ENCODE results near the gene GADL1.

- TF ChIP-seq POLR2AphosphoS5 (IDR thresholded peaks at IDR 0.05; ENCODE audit: low read depth, low read length), result no peak
- no peak for TF ChIP-seq TAF1 (IDR thresholded peaks at IDR 0.05; ENCODE audit: borderline replicate concordance, insufficient read depth, low read length)
- no peak for TF ChIP-seq REST (IDR thresholded peaks at IDR 0.05; ENCODE audit: insufficient read depth in 1 of 2, low read depth in 2 of 2, low read length in 2 of 2)
- no peak for TF ChIP-seq FOXP2 (optimal IDR thresholded peaks at IDR 0.05; ENCODE audit: borderline replicate concordance, extremely low read depth, extremely low read length, insufficient read depth)
- TF ChIP-seq SIN3A (IDR thresholded peaks at IDR 0.05; ENCODE audit: borderline replicate concordance, insufficient read depth, low read length), result no peak
Observed at GRCh38 chr3:30682434-30683155, 211.9 kb downstream of the GADL1 start.

Data from PFSK-1 (cell line).